Measurements from ENCODE around the gene TBC1D20.

GRCh38 chr20:426566-426965 is 35.8 kb downstream of the TBC1D20 start:
- no peak for TF ChIP-seq CTCF (IDR thresholded peaks at IDR 0.05)
- no peak for TF ChIP-seq POLR2A (IDR thresholded peaks at IDR 0.05)
